Progenitor cell of endocrine pancreas (in vitro differentiated cells): ENCODE data around the gene NLRP4. TPM values are rescaled to one million over a fixed set of nuclear protein-coding genes. Genes with fewer than 3 reads are reported as not detected.

Experiments used
- DNase-seq: peaks from one replicate; pipeline ENCODE4 v3.0.0; 2021; ENCODE audit warnings: low spot score; ENCODE audit not compliant: unreplicated experiment
- H3K27ac Mint-ChIP-seq: 2 replicates; pipeline ENCODE4 v1.8.0; 2021; ENCODE audit warnings: mild to moderate bottlenecking, moderate library complexity, mixed read lengths
- H3K27me3 Mint-ChIP-seq: 2 replicates; pipeline ENCODE4 v1.8.0; 2021; ENCODE audit warnings: mixed read lengths
- H3K36me3 Mint-ChIP-seq: 2 replicates; pipeline ENCODE4 v1.8.0; 2022; ENCODE audit warnings: mixed read lengths; ENCODE audit not compliant: insufficient read depth
- H3K4me1 Mint-ChIP-seq: 2 replicates; pipeline ENCODE4 v1.8.0; 2021; ENCODE audit warnings: low read depth, mixed read lengths
- H3K4me3 Mint-ChIP-seq: 2 replicates; pipeline ENCODE4 v1.8.0; 2021; ENCODE audit warnings: low read depth, mild to moderate bottlenecking, moderate library complexity, mixed read lengths
- H3K9me3 Mint-ChIP-seq: 2 replicates; pipeline ENCODE4 v1.8.0; 2021; ENCODE audit warnings: low read depth, mixed read lengths
- total RNA-seq: library from RNA; stranded (reverse); gene quantifications from 2 replicates; pipeline ENCODE4 v1.2.1, GENCODE V29; 2021
- TF ChIP-seq, protein P1 (sequence below): fragments of 200-600 bp; sonication (generic); IDR thresholded peaks from one replicate; pipeline ENCODE4 v1.5.0; 2021; ENCODE audit warnings: antibody characterized with exemption, mild to moderate bottlenecking; ENCODE audit not compliant: unreplicated experiment

NLRP4 gene
- total RNA-seq, 1 donor from 2014 or later, result not detected

- Mint-ChIP-seq H3K4me3 (no peak within 1 kb of the TSS), H3K36me3 (peaks cover 2% of the 10 kb centered on the region), H3K27me3 (no peaks in the 10 kb centered on the region), H3K27ac (no peak within 1 kb of the TSS), H3K4me1 (no peaks in the 10 kb centered on the region), H3K9me3 (peaks cover 46% of the 10 kb centered on the region)
- TF ChIP-seq, protein P1, sequence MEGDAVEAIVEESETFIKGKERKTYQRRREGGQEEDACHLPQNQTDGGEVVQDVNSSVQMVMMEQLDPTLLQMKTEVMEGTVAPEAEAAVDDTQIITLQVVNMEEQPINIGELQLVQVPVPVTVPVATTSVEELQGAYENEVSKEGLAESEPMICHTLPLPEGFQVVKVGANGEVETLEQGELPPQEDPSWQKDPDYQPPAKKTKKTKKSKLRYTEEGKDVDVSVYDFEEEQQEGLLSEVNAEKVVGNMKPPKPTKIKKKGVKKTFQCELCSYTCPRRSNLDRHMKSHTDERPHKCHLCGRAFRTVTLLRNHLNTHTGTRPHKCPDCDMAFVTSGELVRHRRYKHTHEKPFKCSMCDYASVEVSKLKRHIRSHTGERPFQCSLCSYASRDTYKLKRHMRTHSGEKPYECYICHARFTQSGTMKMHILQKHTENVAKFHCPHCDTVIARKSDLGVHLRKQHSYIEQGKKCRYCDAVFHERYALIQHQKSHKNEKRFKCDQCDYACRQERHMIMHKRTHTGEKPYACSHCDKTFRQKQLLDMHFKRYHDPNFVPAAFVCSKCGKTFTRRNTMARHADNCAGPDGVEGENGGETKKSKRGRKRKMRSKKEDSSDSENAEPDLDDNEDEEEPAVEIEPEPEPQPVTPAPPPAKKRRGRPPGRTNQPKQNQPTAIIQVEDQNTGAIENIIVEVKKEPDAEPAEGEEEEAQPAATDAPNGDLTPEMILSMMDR, result no peak
- no peak for DNase-seq
Measured at GRCh38 chr19:55831846-55832245, 4.5 kb upstream of the NLRP4 start, which contains the start of gene NLRP11. NLRP11 (minus strand) TSS chr19:55831999; CDS start chr19:55818174, 13,825 bp downstream.

- no peak for DNase-seq
- Mint-ChIP-seq H3K9me3 (peaks cover 48% of the 10 kb centered on the region), H3K27ac (no peak overlapping the region), H3K4me3 (no peak overlapping the region), H3K27me3 (no peaks in the 10 kb centered on the region), H3K4me1 (no peaks in the 10 kb centered on the region), H3K36me3 (peaks cover 2% of the 10 kb centered on the region)
- TF ChIP-seq, protein P1, result no peak
Measured at GRCh38 chr19:55832676-55833075, 3.7 kb upstream of the NLRP4 start.

DNA sequence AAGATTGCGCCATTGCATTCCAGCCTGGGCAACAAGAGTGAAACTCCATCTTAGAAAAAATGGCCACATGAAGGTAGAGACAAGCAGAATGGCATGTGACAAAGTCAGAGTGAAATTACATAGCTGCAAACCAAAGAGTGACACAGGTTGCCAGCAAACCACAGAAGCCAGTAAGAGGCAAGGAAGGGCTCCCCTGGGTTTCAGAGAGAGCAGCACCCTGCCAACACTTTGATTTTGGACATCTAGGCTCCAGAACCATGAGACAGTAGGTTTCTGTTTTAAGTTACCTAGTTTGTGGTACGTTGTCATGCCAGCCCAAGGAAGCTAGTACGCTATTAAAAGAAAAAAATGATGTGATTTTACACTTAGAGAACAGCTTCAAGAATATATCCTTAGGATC lies 1.9 kb downstream of the NLRP4 start:
- Mint-ChIP-seq H3K9me3 (peaks cover 48% of the 10 kb centered on the region), H3K4me1 (no peaks in the 10 kb centered on the region), H3K27me3 (no peaks in the 10 kb centered on the region), H3K36me3 (peaks cover 2% of the 10 kb centered on the region), H3K27ac (no peak overlapping the region), H3K4me3 (no peak overlapping the region)
- no peak for DNase-seq
- TF ChIP-seq, protein P1, result no peak

DNA sequence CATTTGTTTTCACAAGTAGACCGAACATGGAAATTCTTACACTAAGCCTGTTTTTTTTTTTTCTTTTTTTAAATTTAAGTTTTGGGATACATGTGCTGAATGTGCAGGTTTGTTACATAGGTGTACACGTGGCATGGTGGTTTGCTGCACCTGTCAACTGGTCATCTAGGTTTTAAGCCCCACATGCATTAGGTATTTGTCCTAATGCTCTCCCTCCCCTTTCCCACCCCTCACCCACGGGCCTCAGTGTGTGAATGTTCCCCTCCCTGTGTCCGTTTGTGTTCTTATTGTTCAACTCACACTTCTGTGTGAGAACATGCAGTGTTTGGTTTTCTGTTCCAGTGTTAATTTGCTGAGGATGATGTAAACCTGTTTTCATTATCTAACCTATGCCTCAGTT lies 2.6 kb downstream of the NLRP4 start:
- no peak for DNase-seq
- peaks cover 50% of the 10 kb centered on the region for H3K9me3 Mint-ChIP-seq
- no peak overlapping the region for H3K4me3 Mint-ChIP-seq
- H3K27me3 Mint-ChIP-seq, result no peaks in the 10 kb centered on the region
- no peaks in the 10 kb centered on the region for H3K4me1 Mint-ChIP-seq
- no peak overlapping the region for H3K27ac Mint-ChIP-seq
- TF ChIP-seq, protein P1, result no peak
- peaks cover 3% of the 10 kb centered on the region for H3K36me3 Mint-ChIP-seq

DNA sequence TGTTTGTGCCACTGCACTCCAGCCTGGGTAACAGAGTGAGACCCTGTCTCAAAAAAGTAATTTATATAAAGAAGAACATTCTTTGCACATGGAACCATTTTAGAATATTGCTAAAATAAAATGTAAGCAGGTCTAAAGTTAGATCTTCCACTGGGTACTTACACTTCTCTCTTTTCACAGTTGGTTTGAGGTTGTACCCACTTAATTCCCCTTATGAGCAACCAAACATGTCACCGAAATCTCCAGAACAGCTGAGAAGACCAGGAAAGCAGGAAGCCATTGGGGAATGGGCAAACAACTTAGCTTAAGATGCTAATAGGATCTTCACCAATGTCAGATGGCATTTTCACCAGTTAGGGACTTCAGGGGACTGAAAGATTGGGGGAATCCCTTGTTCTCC lies 18.8 kb downstream of the NLRP4 start:
- TF ChIP-seq, protein P1, result no peak
- no peaks in the 10 kb centered on the region for H3K27me3 Mint-ChIP-seq
- H3K9me3 Mint-ChIP-seq, result peaks cover 46% of the 10 kb centered on the region
- no peak overlapping the region for H3K27ac Mint-ChIP-seq
- DNase-seq, result no peak
- H3K36me3 Mint-ChIP-seq, result no peaks in the 10 kb centered on the region
- no peak overlapping the region for H3K4me3 Mint-ChIP-seq
- no peaks in the 10 kb centered on the region for H3K4me1 Mint-ChIP-seq
